HEK293 (cell line): ENCODE measurements around the gene NUMBL.

ENCODE experiments used
- HOXC10 ChIP-seq: sonication (generic); formaldehyde crosslinking; IDR thresholded peaks from 2 replicates; pipeline ENCODE4 v1.8.1; 2023; ENCODE audit warnings: mild to moderate bottlenecking, missing genetic modification reagents
- ZBTB17 ChIP-seq: fragments of 450-650 bp; formaldehyde crosslinking; IDR thresholded peaks from 2 replicates; pipeline ENCODE4 v1.5.1; 2016; ENCODE audit warnings: missing biosample characterization, missing genetic modification characterization
- ZNF121 ChIP-seq: fragments of 450-650 bp; formaldehyde crosslinking; IDR thresholded peaks from 2 replicates; pipeline ENCODE4 v1.5.1; 2016; ENCODE audit warnings: missing biosample characterization, missing genetic modification characterization
- ZNF350 ChIP-seq: fragments of 450-650 bp; formaldehyde crosslinking; IDR thresholded peaks from 2 replicates; pipeline ENCODE4 v1.5.0; 2017; ENCODE audit warnings: missing biosample characterization, mild to moderate bottlenecking, missing genetic modification characterization
- ZNF610 ChIP-seq: fragments of 450-650 bp; formaldehyde crosslinking; IDR thresholded peaks from 2 replicates; pipeline ENCODE4 v1.5.1; 2016; ENCODE audit warnings: missing biosample characterization, missing genetic modification characterization, borderline replicate concordance
- TF ChIP-seq, protein P1 (sequence below): sonication (generic); formaldehyde crosslinking; IDR thresholded peaks from 2 replicates; pipeline ENCODE4 v1.8.1; 2022; ENCODE audit warnings: mild to moderate bottlenecking, moderate library complexity, missing genetic modification reagents
- TF ChIP-seq, protein P2 (sequence below): fragments of 450-650 bp; formaldehyde crosslinking; IDR thresholded peaks from 2 replicates; pipeline ENCODE4 v1.5.1; 2016; ENCODE audit warnings: missing biosample characterization, missing genetic modification characterization
- TF ChIP-seq, protein P3 (sequence below): fragments of 450-650 bp; formaldehyde crosslinking; IDR thresholded peaks from 2 replicates; pipeline ENCODE4 v1.5.1; 2016; ENCODE audit warnings: missing biosample characterization, missing genetic modification characterization

Gene NUMBL

DNA sequence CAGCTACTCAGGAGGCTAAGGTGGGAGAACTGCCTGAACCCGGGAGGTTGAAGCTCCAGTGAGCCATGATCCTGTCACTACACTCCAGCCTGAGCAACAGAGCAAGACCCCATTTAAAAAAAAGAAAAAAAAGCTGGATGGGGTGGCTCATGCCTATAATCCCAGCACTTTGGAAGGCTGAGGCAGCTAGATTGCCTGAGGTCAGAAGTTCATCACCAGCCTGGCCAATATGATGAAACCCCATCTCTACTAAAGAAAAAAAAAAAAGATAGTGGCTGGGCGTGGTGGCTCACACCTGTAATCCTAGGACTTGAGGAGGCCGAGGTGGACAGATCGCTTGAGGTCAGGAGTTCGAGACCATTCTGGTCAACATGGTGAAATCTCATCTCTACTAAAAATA, 74.3 kb downstream of the NUMBL start (continued):
- TF ChIP-seq, protein P1, sequence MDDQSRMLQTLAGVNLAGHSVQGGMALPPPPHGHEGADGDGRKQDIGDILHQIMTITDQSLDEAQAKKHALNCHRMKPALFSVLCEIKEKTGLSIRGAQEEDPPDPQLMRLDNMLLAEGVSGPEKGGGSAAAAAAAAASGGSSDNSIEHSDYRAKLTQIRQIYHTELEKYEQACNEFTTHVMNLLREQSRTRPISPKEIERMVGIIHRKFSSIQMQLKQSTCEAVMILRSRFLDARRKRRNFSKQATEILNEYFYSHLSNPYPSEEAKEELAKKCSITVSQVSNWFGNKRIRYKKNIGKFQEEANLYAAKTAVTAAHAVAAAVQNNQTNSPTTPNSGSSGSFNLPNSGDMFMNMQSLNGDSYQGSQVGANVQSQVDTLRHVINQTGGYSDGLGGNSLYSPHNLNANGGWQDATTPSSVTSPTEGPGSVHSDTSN (CRISPR knock-in tag) = no peak
- TF ChIP-seq ZNF610 (tag by site-specific recombination) = no peak
- no peak for TF ChIP-seq ZBTB17 (tag by site-specific recombination)
- TF ChIP-seq ZNF121 (tag by site-specific recombination) = 0 out of 2 replicates have a peak, but pooled peaks have one; percentile 46
- TF ChIP-seq, protein P2, sequence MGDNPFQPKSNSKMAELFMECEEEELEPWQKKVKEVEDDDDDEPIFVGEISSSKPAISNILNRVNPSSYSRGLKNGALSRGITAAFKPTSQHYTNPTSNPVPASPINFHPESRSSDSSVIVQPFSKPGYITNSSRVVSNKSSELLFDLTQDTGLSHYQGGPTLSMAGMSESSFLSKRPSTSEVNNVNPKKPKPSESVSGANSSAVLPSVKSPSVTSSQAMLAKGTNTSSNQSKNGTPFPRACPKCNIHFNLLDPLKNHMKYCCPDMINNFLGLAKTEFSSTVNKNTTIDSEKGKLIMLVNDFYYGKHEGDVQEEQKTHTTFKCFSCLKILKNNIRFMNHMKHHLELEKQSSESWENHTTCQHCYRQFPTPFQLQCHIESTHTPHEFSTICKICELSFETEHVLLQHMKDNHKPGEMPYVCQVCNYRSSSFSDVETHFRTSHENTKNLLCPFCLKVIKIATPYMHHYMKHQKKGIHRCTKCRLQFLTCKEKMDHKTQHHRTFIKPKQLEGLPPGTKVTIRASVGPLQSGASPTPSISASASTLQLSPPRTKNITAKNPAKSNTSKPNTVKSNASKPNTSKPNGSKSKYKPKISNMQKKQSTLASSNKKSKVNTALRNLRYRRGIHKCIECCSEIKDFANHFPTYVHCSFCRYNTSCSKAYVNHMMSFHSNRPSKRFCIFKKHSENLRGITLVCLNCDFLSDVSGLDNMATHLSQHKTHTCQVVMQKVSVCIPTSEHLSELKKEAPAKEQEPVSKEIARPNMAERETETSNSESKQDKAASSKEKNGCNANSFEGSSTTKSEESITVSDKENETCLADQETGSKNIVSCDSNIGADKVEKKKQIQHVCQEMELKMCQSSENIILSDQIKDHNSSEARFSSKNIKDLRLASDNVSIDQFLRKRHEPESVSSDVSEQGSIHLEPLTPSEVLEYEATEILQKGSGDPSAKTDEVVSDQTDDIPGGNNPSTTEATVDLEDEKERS = no peak
- no peak for TF ChIP-seq ZNF350
- TF ChIP-seq HOXC10 = no peak
- TF ChIP-seq, protein P3, sequence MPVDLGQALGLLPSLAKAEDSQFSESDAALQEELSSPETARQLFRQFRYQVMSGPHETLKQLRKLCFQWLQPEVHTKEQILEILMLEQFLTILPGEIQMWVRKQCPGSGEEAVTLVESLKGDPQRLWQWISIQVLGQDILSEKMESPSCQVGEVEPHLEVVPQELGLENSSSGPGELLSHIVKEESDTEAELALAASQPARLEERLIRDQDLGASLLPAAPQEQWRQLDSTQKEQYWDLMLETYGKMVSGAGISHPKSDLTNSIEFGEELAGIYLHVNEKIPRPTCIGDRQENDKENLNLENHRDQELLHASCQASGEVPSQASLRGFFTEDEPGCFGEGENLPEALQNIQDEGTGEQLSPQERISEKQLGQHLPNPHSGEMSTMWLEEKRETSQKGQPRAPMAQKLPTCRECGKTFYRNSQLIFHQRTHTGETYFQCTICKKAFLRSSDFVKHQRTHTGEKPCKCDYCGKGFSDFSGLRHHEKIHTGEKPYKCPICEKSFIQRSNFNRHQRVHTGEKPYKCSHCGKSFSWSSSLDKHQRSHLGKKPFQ (tag by site-specific recombination) = no peak
